ENCODE data around the gene FOXJ1. TPM values are rescaled to one million over a fixed set of nuclear protein-coding genes. Genes with fewer than 3 reads are reported as not detected.

The FOXJ1 gene
- total and polyA plus RNA-seq, 2 of the 4 experiments (the other 2 are of a cell fraction): 0.05 TPM; not detected in 1

DNA sequence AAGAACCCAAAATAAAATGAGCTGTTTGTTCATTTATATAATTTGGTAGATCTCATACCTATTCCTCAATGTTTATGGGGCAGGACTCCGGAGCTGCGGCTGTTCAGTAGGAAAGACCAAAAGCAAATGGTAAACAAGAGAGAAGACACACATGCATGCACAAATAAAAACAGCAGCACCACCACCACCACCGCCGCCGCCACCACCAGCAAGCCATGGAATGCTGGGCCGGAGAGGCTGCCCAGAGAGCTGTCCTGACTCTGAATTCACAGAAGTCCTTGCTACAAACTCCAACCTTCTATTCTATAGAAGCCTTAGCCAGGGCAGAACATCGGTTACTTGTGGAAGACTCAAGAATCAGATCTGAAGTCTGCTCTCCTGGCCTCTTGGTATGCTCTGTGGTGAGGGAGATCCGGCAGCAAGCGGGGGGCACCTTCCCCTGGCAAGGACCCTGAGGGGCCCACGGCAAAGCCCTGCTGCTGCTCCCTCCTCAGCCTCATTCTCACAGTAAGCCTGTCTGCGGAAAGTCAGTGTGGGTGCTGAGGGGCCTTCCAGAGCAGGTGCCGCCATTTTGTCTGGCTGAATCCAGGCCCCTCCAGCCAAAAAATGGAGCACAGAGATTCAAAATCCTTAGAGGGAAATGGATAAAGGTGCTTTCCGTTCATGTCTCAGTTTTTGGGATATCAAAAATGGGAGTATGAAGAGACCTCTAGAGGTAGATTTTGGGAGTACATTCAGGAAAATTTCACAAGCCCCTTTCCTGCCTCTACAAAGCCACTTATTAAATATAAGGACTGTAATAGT, 6.4 kb upstream of the FOXJ1 start:
- POLR2A ChIA-PET (ENCODE audit: unreplicated experiment): no interaction called here
- no peak overlapping the region for H2AFZ ChIP-seq (replicated peaks; ENCODE audit: low read length, poor library complexity)
- TF ChIP-seq, protein P1, sequence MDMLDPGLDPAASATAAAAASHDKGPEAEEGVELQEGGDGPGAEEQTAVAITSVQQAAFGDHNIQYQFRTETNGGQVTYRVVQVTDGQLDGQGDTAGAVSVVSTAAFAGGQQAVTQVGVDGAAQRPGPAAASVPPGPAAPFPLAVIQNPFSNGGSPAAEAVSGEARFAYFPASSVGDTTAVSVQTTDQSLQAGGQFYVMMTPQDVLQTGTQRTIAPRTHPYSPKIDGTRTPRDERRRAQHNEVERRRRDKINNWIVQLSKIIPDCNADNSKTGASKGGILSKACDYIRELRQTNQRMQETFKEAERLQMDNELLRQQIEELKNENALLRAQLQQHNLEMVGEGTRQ (IDR thresholded peaks at IDR 0.05; ENCODE audit: low read depth, low read length): no peak
- no peak for TF ChIP-seq ELK1 (IDR thresholded peaks at IDR 0.05; ENCODE audit: borderline replicate concordance, low read depth, low read length)
- TF ChIP-seq SMC3 (IDR thresholded peaks at IDR 0.05; ENCODE audit: low read depth, low read length): peak; percentile 31
- TF ChIP-seq CTCF (conservative IDR thresholded peaks at IDR 0.05; ENCODE audit: low read depth, low read length): peak; percentile 55
- TF ChIP-seq RAD21 (IDR thresholded peaks at IDR 0.05; ENCODE audit: low read length): peak; percentile 44
- TF ChIP-seq MAZ (IDR thresholded peaks at IDR 0.05; ENCODE audit: borderline replicate concordance, low read depth, low read length): no peak
- CTCF ChIA-PET: no interaction called here
- no peak overlapping the region for H2AK5ac ChIP-seq (ENCODE audit: low read depth, low read length)
- no peak overlapping the region for H3K4ac ChIP-seq (ENCODE audit: low read depth, low read length)
- no peak overlapping the region for H2BK120ac ChIP-seq (ENCODE audit: low read depth, low read length)
- H3K56ac ChIP-seq (ENCODE audit: extremely low read depth, insufficient read depth, low read length): no peak overlapping the region
- no peak overlapping the region for H3K4me2 ChIP-seq (ENCODE audit: low read depth, low read length)
- H2BK20ac ChIP-seq (ENCODE audit: low read depth, low read length): no peak overlapping the region
- no peak overlapping the region for H3K4me3 ChIP-seq (ENCODE audit: insufficient read depth, low read depth, low read length)
- H4K5ac ChIP-seq (ENCODE audit: low read depth, low read length): no peak overlapping the region
- no peak overlapping the region for H4K8ac ChIP-seq (ENCODE audit: low read depth in 2 of 2, low read length in 2 of 2)
- no peak overlapping the region for H3K23ac ChIP-seq (ENCODE audit: low read depth, low read length)
- WGBS, 2 experiments (ENCODE audit: extremely low coverage in 2 of 2, insufficient read length in 1 of 2): 50% methylated on average over 2 of the region's 13 CpGs; no CpG with 5 or more reads in 1 of the 2 experiments
- H3K18ac ChIP-seq (ENCODE audit: low read depth, low read length): no peak overlapping the region
- no peaks in the 10 kb centered on the region for H4K20me1 ChIP-seq (ENCODE audit: insufficient read depth, low read length)
- no peaks in the 10 kb centered on the region; the same call in 1 of the 2 replicates for H3K9me1 ChIP-seq (ENCODE audit: insufficient read depth, low read length)
- no peak overlapping the region for H4K91ac ChIP-seq (ENCODE audit: insufficient read depth, low read depth, low read length)
- peaks cover 12% of the 10 kb centered on the region for H3K27me3 ChIP-seq (ENCODE audit: control insufficient read depth, insufficient read depth, low read length)
- H3K9ac ChIP-seq (ENCODE audit: low read depth, low read length): no peak overlapping the region
- no peak overlapping the region for H3K14ac ChIP-seq (replicated peaks; ENCODE audit: low read depth, low read length)
- DNase-seq (peak; percentile 26), ATAC-seq (ENCODE audit: low read depth) (peak; percentile 57)
- intact Hi-C loops (cut with micrococcal nuclease) (loop anchor here (1.0 kb wide), 1 partner anchor 133 kb away; no protein-coding TSS in a partner anchor), in situ Hi-C loops (cut with MboI; ENCODE audit: low sequenced_read_pairs) (no loop called here), dilution Hi-C loops (cut with HindIII; ENCODE audit: low sequenced_read_pairs, unreplicated experiment) (no loop called here)
- H3K4me1 ChIP-seq (ENCODE audit: control insufficient read depth, insufficient read depth, low read length): no peaks in the 10 kb centered on the region; the same call in 1 of the 2 replicates
- no peak overlapping the region for H2AK9ac ChIP-seq (replicated peaks; ENCODE audit: low read depth, low read length, poor library complexity)
- BruUV-seq (replicated peaks): no TSS peak
- H2BK5ac ChIP-seq (ENCODE audit: low read depth, low read length, poor library complexity, severe bottlenecking): no peak overlapping the region
- H3K36me3 ChIP-seq (ENCODE audit: control insufficient read depth, insufficient read depth, low read length): no peaks in the 10 kb centered on the region
- no peaks in the 10 kb centered on the region for H3K9me3 ChIP-seq (ENCODE audit: control insufficient read depth, insufficient read depth, low read length)
- H3K27ac ChIP-seq (ENCODE audit: insufficient read depth, low read length): no peak overlapping the region
- no peaks in the 10 kb centered on the region for H3K79me1 ChIP-seq (ENCODE audit: low read depth in 1 of 2, low read length in 2 of 2)
- H2BK15ac ChIP-seq (ENCODE audit: low read depth, low read length): no peak overlapping the region

Measured in IMR-90 (cell line).